HUDEP-2 (cell line): ENCODE measurements around the gene TMX1.
A peak's percentile ranks its signal among the peaks of the same experiment; 100 is the strongest.
"Not testable (repeated sequence)": the region's sequence is repeated elsewhere in the genome, so short reads cannot be mapped to it uniquely, and the experiment has no call there.

ENCODE experiments used
- DNase-seq, 76 experiments: peaks; one replicate each; lab custom pipeline; 2025; ENCODE audit not compliant: unreplicated experiment in 76 of 76; lab: John Stamatoyannopoulos, UW

The TMX1 gene, protein sequence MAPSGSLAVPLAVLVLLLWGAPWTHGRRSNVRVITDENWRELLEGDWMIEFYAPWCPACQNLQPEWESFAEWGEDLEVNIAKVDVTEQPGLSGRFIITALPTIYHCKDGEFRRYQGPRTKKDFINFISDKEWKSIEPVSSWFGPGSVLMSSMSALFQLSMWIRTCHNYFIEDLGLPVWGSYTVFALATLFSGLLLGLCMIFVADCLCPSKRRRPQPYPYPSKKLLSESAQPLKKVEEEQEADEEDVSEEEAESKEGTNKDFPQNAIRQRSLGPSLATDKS

DNA sequence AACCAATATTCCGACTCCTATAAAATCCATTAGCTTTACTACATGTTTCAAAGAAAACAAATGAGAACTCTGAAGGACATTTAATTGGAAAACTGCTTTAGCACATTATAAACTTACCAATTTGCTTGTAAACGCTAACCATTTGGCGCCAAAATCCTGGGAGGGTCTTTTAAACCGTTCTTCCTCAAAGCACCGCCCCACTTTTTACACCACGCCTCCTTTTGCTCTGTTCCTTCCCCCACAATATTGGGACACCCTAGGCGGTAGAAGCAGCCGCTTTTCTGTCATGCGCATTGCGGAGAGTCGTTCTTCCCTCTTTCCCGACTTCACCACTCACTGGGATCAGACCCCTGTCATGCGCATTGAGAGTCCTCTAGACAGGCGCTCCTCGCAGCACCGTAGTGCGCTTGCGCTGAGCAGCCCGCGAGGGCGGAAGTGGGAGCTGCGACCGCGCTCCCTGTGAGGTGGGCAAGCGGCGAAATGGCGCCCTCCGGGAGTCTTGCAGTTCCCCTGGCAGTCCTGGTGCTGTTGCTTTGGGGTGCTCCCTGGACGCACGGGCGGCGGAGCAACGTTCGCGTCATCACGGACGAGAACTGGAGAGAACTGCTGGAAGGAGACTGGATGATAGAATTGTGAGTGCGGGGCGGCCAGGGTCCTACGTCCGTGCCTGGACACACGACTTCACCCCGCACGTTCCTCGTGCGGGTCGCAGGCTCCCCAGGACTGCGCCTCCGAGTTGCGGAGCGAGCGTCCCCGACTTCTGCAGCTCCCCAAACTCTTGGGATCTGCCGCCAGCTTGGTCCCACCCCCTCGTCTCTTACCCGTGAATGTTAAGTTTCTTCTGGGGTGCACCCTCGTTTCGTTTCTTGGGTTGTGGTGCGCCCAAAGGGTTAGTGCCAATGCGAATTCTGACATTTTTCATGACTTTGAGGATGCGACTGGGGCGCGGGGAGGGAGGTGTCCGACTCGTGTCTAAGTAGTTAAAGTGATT lies at the start of gene TMX1:
TMX1 (plus strand) TSS at position 435 of the 991 bp plus-strand sequence; CDS start at position 481, 46 bp downstream.
- peak in 75 of 76 experiments; percentile 65 to 99 (median 94) for DNase-seq

DNA sequence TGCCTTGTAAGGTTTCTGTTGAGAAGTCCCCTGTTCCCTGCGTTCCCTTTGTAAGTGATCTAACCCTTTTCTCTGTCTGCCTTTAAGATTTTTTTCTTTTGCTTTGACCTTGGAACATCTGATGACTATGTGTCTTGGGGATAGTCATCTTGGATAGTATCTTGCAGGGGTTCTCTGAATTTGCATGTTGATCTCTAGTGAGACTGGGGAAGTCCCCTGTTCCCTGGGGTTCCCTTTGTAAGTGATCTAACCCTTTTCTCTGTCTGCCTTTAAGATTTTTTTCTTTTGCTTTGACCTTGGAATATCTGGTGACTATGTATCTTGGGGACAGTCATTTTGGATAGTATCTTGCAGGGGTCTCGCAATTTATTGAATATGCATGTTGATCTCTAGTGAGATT lies 38.2 kb upstream of the TMX1 start:
- DNase-seq: no peak

DNA sequence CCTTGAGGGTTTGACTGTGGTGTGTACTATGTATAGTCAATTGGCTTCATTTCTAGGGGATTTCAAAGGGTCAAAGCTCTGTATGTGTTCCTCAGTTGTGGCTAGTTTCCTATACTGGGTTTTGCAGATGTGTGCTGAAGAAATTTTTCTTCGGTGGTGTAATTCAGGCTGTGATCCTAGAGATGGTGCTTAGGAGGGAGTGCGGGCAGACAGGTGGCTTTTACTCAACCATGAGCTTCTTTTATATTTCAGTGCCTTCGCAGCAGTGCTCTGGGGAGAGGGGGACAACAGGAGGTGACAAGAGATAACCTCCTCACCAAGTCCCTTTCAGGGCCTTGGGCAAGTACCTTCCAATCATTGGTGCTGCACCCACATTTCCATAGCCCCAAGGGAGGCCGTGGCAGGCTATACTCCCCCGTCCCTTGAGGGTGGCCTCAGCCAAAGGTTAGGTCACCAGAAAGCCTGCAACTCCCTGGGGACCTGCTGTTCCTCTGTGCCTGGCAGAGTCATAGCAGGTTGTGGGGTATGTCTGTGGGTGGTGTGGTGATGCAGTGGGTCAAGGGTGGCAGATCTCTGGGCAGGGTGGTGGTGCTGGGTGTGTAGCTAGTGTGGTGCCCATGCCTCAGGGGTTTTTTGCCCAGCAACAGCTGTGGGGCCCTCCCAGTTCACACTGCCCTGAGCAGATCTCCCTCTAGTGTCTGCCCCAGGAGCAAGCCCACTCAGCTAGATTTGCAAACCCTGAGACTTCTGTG lies 37.0 kb upstream of the TMX1 start:
- no peak for DNase-seq

DNA sequence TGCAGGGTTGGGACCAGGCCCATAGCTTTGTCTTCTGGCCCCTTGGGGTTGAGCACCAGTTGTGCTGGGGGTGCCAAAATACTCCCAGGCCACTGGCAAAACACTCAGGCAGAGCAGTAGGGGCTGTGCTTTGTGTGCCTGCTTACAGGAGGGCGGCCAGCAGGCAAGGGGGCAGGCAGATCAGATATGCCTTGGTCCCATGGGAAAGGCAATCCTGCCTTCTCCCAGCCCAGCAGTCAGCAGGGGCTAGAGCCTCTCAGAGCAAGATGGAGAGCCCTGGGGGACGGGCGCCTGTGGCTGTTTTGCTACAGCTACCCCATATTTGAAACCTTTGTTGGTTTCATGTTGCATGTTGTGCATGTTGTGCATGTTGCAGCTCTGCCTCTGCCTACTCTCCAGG lies 36.2 kb upstream of the TMX1 start:
- no peak for DNase-seq

DNA sequence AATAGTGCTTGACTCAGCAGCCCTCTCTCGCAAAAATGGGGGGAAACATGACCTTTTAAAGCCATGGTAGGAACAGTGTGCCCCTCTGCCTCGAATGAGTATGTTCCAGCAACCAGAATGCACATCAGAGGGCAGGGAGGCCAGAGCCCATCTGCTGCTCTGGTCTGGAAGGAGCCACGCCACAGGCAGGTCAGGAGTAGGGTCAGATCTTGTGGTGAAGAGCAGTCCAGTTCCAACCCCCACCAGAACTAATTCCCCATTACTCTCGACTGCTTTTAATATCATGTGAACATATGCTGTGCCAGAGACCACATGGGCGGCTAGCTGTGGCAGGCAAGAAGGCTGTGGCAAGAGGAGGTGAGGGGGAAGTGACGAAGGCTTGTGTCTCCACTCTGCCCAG lies 34.6 kb upstream of the TMX1 start:
- no peak for DNase-seq

DNA sequence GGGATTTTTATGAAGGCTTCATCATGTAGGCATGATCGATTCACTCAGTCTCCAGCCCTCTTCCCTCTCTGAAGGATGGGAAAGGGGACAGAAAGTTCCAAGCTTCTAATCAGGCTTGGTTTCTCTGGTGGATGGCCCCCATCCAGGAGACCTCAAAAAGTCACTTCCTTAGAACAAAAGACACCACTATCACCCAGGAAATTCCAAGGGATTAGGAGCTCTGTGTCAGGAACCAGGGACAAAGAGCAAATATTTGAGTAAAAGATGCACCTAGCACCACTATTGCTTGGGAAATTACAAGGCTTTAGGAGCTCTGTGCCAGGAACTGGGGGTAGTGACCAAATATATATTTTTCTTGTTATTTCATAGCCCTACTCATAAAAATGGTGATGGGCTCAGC lies 33.6 kb upstream of the TMX1 start:
- no peak for DNase-seq

DNA sequence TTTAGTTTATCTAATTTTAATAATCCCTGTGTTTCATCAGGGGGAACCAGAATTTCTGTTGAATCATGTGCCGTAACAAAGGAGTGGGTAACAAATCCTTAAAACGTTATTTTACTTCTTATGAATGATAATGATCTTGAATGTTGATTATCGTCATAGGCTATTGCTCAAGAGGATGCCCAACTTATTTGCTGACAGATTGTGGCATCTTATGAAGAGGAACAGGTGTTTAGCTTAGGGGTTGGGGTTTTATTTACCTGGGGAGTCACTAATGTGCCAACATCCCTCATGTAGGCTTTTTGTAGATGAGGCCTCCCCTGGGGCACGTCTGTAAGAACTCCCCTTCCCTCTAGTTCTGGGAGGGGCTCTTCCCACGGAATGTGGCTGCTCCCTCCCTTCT lies 32.4 kb upstream of the TMX1 start:
- no peak for DNase-seq

DNA sequence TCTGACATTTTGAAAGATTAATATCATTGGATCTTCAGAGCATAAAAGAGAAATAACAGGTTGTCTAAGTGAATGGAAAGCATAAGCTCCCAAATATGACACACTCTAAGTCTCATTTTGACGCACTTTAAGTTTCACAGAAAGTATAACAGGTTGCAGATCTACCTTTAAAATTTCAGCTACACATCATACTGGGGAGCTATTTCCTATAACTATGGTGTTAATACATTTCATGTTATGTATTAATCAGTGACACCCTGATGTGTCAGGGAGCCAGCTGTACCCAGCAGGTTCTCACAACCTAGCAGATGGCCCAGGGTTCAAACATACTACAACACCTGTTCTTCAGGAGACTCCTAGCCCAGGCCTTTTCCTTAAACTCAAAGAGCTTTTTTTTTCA lies 31.1 kb upstream of the TMX1 start:
- DNase-seq: no peak

DNA sequence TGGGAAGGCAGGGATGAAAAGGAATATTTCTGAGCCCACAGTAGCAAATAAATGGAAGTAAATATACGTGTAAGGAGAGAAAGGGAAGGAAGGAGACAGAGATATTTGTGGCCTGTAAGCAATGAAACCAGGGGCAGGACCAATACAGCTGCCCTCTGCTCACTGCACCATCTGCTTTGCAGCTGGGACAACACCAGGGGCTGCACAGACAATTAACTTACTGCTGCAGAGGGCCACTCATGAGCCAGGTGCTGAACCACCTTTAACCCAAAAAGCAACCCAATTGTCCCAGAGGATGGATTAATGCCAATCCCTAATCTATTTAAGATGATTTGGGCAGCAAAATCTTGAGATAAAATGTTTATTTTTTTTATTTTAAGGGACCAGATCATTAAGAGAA lies 30.6 kb upstream of the TMX1 start:
- DNase-seq: no peak

DNA sequence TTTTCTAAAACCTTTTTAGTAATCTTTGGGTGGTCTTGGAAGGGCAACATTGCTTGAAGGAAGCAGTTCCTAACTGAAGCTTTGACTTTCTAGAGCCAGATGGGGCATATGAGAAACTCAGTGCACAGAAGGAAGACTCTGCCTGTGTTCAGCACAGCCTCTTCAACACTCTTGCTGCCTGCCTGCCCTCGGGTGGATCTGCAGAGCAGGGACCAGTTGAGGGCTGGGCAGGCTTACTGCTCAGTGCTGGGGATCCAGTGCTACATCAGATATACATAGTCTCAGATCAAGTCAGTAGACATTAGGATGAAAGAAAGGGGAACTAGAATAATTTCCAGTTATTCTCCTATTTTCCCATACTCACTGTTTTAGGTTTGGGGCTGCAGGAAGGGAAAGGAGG lies 29.5 kb upstream of the TMX1 start:
- no peak for DNase-seq

DNA sequence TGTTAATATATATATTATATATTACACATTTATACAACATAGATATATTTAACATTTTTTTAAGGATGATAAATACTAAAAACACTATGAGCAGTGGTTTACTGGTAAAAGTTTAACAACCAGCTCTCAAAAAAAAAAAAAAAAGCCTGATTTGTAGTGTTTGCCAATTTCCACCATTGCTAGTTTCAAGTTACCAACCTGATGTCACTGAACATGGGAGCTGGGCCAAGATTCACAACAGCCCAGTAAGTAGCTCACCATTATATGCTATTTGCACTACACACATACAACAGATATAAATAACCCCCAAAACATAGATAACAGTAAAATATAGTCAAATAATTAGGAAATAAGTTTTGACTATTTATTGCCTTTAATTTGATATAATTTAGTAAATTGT lies 28.9 kb upstream of the TMX1 start:
- peak in 1 of 76 experiments; percentile 1 for DNase-seq

DNA sequence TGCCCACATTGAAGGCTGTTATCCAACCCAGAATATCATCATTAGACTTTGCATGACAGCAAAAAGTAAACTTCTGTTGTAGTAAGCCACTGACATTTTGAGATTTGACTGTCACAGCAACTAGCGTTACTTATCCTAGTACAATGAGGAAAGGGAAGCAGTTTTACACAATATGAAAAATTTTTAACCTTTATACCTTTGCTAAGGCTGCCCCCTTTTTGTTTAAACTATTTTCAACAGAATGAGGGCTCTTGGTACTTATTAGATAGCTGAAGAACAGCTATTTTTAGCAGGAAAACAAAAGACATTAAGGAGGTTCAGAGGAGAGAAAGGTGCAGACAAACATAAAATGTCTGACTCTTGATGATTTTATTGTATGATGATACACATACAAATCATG lies 23.4 kb upstream of the TMX1 start:
- no peak for DNase-seq

DNA sequence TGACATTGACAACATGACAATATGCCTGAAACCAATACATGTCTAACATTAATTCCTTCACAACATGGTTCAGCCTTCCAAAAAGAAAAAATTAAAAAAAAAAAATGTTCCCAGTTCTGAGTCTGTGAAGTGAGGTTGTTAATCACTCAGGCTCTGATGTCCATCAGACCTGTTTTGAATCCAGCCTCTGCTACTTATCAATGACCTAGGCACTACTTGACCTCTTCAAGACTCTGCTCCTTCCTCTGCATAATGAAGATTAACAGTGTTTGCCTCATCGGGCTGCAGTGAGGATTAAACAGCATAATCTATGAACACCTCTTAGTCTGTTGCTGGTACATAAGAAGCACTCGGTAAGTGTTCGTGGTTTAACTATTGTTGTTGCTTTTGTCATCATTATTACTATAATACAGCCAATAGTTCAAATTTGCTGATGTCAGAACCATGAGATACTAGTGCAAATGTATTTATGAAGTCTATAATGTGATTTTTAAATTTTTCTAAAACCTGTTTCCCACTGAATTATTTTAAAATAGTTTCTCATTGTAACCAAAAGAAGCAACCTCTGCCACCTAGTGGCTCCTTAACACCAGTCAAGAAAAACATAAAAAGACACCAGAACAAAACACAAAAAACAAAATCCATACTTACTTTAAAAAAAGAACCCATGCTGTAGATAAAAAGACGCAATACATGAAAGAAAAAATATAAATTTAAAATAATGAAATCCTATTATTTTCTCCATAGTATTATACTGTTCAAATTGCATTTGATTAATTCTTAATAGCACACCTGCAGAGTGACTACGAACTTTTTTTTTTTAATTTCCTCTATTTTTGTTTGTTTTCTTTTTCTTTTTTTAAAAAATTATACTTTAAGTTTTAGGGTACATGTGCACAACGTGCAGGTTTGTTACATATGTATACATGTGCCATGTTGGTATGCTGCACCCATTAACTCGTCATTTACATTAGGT lies 20.3 kb upstream of the TMX1 start:
- DNase-seq: peak in 13 of 76 experiments; percentile 6 to 59 (median 16)

DNA sequence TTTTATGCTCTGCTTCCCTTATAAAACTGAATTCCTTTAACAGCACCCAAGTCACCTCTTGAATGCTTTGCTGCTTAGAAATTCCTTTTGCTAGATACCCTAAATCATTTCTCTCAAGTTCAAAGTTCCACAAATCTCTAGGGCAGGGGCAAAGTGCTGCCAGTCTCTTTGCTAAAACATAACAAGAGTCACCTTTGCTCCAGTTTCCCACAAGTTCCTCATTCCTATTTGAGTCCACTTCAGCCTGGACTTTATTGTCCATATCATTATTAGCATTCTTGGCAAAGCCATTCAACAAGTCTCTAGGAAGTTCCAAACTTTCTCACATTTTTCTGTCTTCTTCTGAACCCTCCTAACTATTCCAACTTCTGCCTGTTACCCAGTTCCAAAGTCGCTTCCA lies 16.6 kb upstream of the TMX1 start:
- DNase-seq: not testable (repeated sequence)

DNA sequence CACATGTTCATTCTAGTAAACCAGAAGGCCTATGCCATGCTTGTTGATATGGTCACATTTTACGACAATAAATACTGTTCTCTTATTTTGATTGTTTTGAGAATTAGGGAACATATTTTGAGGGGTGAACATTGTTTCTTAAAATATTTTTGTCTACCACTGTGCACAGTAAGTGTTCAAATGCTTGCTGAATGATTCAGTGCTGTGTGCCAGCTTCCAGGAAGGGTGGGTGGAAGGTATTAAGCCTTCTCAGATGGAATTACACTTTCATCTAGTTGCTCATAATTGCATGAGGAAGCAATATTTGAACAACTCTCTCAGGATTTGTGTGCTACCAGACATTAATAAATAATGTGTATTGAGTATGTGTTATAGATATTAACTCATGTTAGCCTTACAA lies 15.5 kb upstream of the TMX1 start:
- no peak for DNase-seq

DNA sequence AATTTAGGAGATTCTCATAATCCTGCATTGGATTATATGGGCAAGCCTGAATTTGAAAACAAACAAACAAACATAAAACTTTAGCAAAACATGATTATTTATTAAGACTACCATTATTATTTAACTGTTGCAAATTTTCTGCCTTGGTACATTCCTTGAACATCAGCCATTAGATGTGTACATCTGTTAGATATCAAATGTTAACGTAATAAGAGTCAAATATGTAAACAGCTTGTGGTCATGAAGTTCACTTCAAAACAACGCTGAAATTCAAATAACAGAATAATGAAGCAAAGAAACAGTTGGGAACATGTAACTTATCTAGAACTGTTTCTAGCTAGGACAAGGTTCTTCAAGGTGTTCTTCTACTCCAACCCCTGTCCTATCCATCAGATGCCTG lies 14.3 kb upstream of the TMX1 start:
- no peak for DNase-seq

DNA sequence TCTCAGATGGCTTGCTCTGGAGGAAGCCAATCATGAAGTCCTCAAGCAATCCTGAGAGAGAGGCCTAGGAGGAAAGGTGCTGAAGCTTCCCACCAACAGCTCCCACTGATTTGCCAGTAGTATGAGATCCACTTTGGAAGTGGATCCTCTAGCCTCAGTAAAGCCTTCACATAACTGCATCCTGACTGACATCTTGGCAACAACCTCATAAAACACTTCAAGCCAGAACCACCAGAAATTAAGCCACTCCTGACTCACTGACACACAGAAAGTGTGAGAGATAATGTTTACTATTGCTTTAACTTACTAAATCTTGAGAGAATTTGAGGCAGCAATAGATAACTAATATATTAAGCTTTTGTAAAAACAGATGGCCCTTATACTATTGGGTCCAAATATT lies 11.7 kb upstream of the TMX1 start:
- DNase-seq: no peak

DNA sequence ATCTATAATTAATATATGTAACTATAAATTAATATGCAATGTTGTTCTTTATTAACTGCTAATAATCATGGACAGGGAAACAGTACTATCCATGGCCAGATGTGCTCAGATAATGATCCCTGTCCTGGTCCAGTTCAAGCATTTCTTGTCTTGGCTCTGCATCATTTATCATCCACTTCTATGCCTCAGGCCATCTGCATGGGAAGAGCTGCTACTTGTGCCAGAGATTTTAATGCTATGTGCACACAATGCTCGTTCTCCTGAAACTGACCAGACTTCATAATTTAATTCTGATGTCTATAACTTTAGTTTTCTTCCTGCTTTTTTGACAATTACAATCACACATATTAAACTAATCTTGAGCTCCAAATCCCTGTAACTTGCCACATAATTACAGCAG lies 11.2 kb upstream of the TMX1 start:
- no peak for DNase-seq

DNA sequence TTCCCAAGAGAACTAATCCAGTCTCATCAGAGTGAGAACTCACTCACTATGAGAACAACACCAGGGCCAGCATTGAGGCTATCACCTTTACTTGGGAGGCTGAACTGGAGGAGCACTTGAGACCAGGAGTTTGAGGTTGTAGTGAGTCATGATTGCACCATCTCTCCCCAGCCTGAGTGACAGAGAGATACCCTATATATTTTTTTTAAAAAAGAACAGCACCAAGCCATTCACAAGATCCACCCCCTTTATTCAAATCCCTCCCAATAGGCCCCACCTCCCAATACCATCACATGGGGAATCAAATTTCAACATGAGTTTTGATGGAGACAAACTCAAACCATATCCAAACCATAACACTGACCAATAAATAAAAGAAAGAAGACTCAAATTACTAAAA lies 3.7 kb upstream of the TMX1 start:
- no peak for DNase-seq

DNA sequence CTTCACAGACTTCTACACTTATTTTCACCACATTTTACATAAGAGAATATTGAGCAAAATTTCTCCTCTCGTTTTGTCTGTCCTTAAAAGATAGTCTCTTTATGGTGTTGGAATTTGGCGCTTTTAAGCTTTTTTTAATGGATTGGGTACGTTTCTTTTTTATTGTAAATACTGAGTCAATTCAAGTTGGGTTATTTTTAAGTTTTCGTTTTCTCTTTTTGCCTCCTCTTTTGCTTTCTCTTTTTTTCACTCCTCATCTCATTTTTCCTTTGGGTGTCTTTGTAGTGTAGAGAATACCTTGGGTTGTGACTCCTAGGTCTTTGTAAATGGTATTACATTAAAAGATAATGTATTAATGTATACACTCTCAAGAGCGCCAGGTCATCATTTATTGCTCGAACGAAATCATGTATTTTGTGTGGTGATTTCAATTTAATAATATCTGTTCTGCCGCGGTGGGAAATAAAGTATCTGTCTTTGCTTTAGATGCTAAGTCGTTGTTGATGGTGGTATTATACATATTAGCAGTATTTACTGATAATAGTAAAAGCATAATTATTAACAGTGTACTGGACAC lies 845 bp downstream of the TMX1 start:
- DNase-seq: no peak
